GM19467 (cell line): Measurements from ENCODE around the gene SAMD4A.

Source experiments
- ATAC-seq: cut with Tn5 transposase; IDR thresholded peaks from one replicate; pipeline ENCODE4 v1.9.1; 2021; ENCODE audit warnings: mild to moderate bottlenecking, moderate library complexity; ENCODE audit not compliant: unreplicated experiment

Gene SAMD4A

GRCh38 chr14:54812617-54813016, 245.7 kb downstream of the SAMD4A start:
- ATAC-seq = no peak

GRCh38 chr14:54813081-54813480, 246.2 kb downstream of the SAMD4A start:
- ATAC-seq = no peak

DNA sequence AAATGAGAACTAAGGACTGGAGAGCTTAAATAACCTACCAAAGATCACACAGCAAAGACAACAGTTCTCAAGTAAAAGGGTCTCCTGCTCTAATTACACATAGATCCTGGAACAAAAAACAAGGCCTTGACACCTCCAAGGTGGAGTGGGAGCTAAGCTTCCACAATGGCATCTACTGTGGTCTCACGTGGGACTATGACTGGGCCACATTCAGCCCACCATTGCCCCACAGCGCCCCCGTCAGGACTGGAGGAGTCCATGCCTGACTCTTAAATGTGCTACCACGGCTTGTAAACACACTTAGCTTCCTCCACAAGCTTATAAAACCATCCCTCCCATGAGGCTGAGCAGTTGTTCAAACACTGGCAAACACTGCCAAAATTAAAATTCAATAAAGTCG, 247.1 kb downstream of the SAMD4A start:
- no peak for ATAC-seq

DNA sequence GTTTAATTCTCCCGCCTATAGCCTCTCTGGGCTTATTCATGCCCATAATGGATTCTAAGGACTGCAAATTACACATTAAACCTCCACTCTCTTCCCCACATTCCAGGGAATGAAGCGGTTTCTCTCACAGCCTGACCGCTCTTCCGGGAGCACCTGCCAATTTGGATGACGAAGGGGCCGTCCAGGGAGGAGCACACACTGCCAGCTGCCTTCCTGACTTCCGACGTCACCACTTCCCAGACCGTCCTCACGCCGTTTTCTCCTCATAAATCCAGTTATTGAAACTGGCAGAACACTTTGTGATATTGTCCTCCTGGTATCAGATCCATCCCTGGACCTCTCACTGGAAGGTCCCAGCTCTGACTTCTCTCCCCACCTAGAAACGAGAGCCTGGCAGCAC, 248.1 kb downstream of the SAMD4A start:
- ATAC-seq = no peak

DNA sequence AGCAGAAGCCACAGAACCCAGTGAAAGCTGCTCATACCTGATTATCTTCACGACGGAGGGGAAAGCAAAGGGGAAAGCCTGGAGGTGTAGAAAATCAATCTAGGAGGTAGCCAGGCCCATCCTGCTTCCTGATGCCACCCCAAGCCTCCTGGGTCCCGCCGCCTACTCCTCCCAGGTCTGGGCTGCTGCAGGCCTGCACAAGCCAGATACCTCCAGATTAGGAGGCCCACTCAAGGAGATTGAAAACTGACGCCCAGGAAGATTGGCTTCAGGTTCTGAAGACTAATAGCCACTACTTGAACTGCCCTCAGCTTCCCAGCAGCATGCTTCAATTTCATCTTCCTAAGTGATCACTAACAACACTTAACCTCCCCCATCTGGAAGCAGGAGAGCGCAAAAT, 248.6 kb downstream of the SAMD4A start:
- ATAC-seq = no peak

- no peak for ATAC-seq
Observed at GRCh38 chr14:54816450-54816849, 249.5 kb downstream of the SAMD4A start.

- ATAC-seq = no peak
Observed at GRCh38 chr14:54817506-54817905, 250.6 kb downstream of the SAMD4A start.

DNA sequence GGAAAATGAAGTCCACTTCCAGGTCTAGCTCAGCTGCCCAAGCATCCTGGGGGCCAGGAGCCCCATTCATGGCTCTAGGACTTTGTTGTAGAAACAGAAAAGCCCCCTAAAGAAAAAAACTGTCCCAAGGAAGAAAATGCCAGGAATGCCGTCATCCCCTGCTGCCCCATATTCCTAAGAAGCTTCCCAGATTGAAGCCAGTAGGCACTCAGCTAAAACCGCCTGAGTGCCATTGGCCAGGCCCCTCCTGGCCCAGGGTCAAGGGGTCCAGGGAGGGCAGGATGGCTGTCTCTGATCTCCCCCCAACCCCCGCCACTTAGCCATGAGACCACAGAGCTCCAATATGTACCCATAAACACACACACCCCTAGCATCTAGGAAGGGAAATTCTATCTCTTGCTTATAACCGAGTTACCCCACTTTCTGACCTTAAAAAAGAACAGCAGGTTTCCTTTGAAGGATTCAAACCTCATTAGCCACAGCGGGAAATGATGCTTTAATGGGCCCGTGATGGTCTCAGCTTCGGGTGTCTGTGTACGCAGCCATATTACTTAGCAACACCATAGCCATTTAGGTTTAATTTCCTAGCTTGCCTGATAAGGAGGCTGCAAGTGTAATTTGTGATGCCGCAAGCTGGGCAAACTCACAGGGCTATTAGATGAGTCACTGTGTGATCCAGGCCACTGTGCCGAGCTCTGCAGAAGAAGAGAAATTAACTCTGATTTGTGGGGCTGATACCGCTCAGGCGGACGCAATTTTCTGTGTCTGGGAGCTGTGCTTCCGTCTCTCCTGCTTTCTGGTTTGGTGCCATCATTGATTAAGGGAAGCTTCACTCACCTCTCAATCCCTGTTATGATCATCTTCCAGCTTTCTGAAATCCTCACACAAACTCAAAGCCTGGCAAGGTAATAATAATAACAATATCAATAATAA, 251.5 kb downstream of the SAMD4A start:
- no peak for ATAC-seq

DNA sequence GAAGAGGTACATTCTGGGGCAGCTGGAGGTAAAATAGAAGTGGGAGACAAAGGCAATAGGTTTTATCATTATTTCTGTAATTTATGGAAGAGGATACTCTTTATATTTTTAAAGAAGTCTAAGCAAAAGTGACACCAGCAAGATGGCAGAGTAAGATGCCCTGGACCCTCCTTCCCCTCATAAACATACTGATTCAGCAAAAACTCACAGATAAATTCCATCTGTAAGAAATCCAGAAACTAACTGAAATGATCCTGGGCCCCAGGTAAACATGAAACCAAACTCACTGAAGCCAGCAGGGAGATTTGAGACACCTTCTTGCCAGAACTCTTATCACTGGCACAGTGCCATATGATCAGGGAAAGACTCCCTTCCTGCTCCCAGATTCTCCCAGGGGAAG, 255.8 kb downstream of the SAMD4A start:
- no peak for ATAC-seq

- no peak for ATAC-seq
Observed at GRCh38 chr14:54823757-54824549, 257.0 kb downstream of the SAMD4A start.

DNA sequence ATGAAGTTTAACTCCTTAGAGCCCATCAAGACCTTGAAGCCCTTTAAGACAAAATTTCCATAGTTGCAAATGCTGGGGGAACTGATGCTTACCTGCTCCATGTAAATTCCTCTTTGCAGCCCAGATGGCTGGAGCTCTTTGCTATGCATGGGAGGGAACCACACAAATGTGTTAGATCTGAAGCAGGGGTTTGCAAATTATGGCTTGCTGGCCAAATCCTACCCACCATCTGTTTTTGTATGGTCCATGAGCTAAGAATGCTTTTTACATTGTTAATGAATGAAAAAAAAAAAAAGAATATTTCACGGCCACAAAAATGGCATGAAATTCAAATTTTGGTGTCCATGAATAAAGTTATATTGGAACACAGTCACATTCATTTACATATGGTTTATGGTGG, 261.1 kb downstream of the SAMD4A start:
- no peak for ATAC-seq

DNA sequence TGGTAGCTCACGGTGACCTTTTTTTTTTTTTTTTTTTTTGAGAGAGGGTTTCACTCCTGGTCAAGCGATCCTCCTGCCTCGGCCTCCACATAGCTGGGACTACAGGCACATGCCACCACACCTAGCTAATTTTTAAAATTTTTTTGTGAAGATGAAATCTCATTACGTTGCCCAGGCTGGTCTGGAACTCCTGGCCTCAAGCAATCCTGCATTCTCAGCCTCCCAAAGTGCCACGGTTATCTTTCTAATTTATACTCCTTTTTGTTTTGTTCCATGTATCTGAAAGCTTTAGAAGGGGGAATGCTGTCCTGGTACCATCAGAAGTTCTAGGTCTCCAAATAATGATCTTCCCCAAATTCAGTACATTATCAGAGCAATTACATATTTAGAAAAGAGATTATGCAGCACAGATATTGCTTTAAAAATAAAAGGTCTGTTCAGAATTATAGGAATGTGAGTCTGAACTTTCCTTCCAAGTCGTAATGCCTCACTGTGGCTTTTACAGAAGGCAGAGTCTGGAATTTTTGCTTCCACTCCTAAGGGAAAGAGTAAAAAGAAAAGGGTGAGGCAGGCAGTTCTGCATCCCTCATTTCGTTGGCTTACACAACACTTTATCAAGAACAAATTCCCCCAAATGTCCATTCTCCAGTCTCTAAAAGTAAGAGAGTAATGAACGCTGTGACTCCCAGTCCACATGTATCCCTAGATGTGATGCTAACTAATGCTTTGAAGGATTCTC, 262.7 kb downstream of the SAMD4A start:
- ATAC-seq = no peak

DNA sequence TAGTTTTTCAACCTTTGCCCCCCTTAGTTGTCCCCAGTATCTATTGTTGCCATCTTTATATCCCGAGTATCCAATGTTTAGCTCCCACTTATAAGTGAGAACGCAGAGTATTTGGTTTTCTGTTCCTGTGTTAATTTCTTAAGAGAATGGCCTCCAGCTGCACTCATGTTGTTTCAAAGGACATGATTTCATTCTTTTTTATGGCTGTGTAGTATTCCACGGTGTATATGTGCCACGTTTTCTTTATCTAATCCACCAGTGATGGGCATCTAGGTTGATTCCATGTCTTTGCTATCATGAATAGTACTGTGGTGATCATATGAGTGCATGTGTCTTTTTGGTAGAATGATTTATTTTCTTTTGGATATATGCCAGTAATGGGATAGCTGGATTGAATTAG, 263.7 kb downstream of the SAMD4A start:
- no peak for ATAC-seq

GRCh38 chr14:54834081-54834480, 267.2 kb downstream of the SAMD4A start:
- ATAC-seq = no peak

DNA sequence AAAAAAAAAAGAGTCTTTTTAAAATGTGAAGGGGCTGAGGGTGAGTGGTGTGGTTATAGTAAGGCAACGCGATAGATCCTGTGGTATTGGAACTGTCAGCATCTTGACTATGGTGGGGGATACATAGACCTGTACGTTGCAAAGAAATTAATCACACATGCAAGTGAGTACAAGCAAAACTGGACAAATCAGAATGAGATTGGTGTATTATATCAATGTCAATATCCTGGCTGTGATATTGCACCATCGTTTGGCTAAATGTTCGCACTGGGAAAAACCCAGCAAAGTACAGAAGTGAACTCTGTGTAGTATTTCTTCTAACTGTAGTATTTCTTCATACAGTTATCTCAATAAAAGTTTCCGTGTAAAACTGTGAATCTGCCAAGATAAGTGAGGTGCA, 267.8 kb downstream of the SAMD4A start:
- ATAC-seq = no peak

GRCh38 chr14:54836231-54836630, 269.3 kb downstream of the SAMD4A start:
- no peak for ATAC-seq

- no peak for ATAC-seq
Observed at GRCh38 chr14:54837508-54838149, 270.7 kb downstream of the SAMD4A start.

DNA sequence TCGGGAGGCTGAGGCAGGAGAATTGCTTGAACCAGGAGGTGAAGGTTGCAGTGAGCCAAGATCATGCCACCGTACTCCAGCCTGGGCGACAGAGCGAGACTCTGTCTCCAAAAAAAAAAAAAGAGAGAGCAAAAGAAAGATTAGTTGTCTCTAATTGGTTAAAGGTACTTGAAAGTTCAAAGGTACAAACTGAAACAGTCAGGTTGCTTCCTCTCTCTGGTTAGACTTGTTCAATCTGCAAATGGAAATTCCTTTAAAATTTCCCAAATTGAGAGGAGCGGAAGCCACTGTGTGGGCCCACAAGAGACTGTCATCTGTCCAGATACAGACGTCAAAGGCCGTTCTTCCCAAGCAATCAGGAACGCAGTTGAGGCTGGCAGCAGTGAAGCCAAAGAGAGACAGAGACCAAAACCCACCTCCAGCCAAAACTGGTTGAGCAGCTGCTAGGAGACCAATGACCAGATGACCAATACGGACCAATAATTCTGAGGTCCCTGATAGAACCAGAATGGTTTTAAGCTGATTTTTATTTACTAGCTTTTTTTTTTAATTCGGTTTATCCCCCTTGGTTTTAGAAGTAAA, 272.1 kb downstream of the SAMD4A start:
- no peak for ATAC-seq

DNA sequence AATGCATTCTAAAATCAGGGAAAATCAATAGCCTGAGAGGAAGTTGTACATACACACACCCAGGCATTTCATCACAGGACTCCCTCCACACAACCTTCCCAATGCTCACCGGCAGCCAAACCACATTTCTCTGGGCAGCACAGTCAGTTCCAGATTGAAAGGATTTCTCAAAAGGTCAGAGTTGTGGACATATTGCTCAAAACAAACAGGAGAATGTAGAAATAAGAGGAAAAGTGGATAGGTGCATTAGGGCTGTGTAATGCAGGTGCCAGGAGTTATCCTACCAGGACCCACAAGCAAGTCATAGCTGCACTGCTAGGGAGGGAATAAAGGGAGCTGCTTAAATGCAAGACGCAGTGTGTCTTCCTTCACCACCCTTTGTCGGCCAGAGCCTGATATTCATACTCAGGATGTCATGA, 272.8 kb downstream of the SAMD4A start:
- no peak for ATAC-seq

GRCh38 chr14:54840336-54840735, 273.4 kb downstream of the SAMD4A start:
- ATAC-seq = no peak
